H1 (cell line): ENCODE data around the gene TMEM232. TPM values are rescaled to one million over a fixed set of nuclear protein-coding genes. Genes with fewer than 3 reads are reported as not detected.

Experiments
- BACH1 ChIP-seq: IDR thresholded peaks from 2 replicates; pipeline ENCODE4 v1.6.1; 2012; ENCODE audit warnings: low read length, improper control_type of control experiment
- CEBPB ChIP-seq: IDR thresholded peaks from 2 replicates; pipeline ENCODE4 v1.6.1; 2012; ENCODE audit warnings: low read depth, low read length
- CHD2 ChIP-seq: IDR thresholded peaks from 2 replicates; pipeline ENCODE4 v1.6.1; 2012; ENCODE audit warnings: low read length, improper control_type of control experiment
- CTBP2 ChIP-seq: IDR thresholded peaks from 2 replicates; pipeline ENCODE4 v1.7.0; 2011; ENCODE audit warnings: borderline replicate concordance, mild to moderate bottlenecking, moderate library complexity, mixed read lengths, low read length; ENCODE audit not compliant: insufficient read depth, insufficient read length
- KDM4A ChIP-seq: IDR thresholded peaks from one replicate; pipeline ENCODE4 v1.7.1; 2012; ENCODE audit warnings: low read depth, mild to moderate bottlenecking, moderate library complexity, low read length, inconsistent platforms; ENCODE audit not compliant: severe bottlenecking
- KDM5A ChIP-seq: fragments of 200-600 bp; IDR thresholded peaks from 2 replicates; pipeline ENCODE4 v1.7.1; 2012; ENCODE audit warnings: mild to moderate bottlenecking, low read length, inconsistent platforms, mixed read lengths
- NANOG ChIP-seq: IDR thresholded peaks from 2 replicates; pipeline ENCODE4 v1.6.1; 2011; ENCODE audit warnings: low read length, low read depth, mild to moderate bottlenecking, inconsistent platforms; ENCODE audit not compliant: insufficient read depth, poor library complexity, severe bottlenecking
- NRF1 ChIP-seq: IDR thresholded peaks from 2 replicates; pipeline ENCODE4 v1.6.1; 2011; ENCODE audit warnings: mild to moderate bottlenecking, low read depth, low read length, improper control_type of control experiment
- POU5F1 ChIP-seq: IDR thresholded peaks from 2 replicates; pipeline ENCODE4 v1.6.1; 2011; ENCODE audit warnings: low read depth, mild to moderate bottlenecking, low read length, moderate library complexity
- RBBP5 ChIP-seq: IDR thresholded peaks from 2 replicates; pipeline ENCODE4 v1.7.1; 2012; ENCODE audit warnings: low read depth, mild to moderate bottlenecking, inconsistent platforms, low read length, moderate library complexity, borderline replicate concordance
- RXRA ChIP-seq: IDR thresholded peaks from 2 replicates; pipeline ENCODE4 v1.6.1; 2011; ENCODE audit warnings: low read depth, mild to moderate bottlenecking, low read length, moderate library complexity; ENCODE audit not compliant: insufficient read depth
- SAP30 ChIP-seq: fragments of 300-600 bp; sonication (generic); IDR thresholded peaks from 2 replicates; pipeline ENCODE4 v1.7.1; 2012; ENCODE audit warnings: low read length, moderate library complexity, mild to moderate bottlenecking, inconsistent platforms; ENCODE audit not compliant: insufficient read depth, insufficient replicate concordance
- SIN3A ChIP-seq, 2 experiments: IDR thresholded peaks in 1 of 2; conservative IDR thresholded peaks in 1 of 2; 2 replicates each; pipeline ENCODE4 v1.6.1; 2011 to 2012; ENCODE audit warnings: low read length in 2 of 2, improper control_type of control experiment in 1 of 2, low read depth in 1 of 2, mild to moderate bottlenecking in 1 of 2
- SP1 ChIP-seq: IDR thresholded peaks from 2 replicates; pipeline ENCODE4 v1.6.1; 2011; ENCODE audit warnings: low read depth, low read length
- SUZ12 ChIP-seq: fragments of 200-600 bp; sonication (generic); IDR thresholded peaks from 2 replicates; pipeline ENCODE4 v1.6.1; 2012; ENCODE audit warnings: mild to moderate bottlenecking, inconsistent platforms, low read length, moderate library complexity, mixed read lengths
- TBP ChIP-seq: IDR thresholded peaks from 2 replicates; pipeline ENCODE4 v1.6.1; 2011; ENCODE audit warnings: low read depth, low read length, improper control_type of control experiment
- YY1 ChIP-seq: IDR thresholded peaks from 2 replicates; pipeline ENCODE4 v1.6.1; 2011; ENCODE audit warnings: low read depth, mild to moderate bottlenecking, low read length
- polyA plus RNA-seq, 7 experiments: library from polyadenylated mRNA; depleted of rRNA in 3 of 7; stranded (reverse) in 5 of 7; unstranded in 2 of 7; fragments of >200 nt in 5 of 7; fragments of 200-250 nt in 2 of 7; gene quantifications; 1 replicate in 5 of 7; 2 replicates in 1 of 7; 4 replicates in 1 of 7; pipeline versions ENCODE4 v1.2.1 to v1.2.3, GENCODE V29; 2011 to 2013; ENCODE audit warnings: missing spikeins in 2 of 7, mixed read lengths in 2 of 7
- total RNA-seq: library from RNA; stranded (reverse); fragmentation: NEBNext Ultra II Directional; extraction: Animal tissue kit (Norgen Biotek cat#: 25700); gene quantifications from 2 replicates; pipeline ENCODE4 v1.2.1, GENCODE V29; 2021
- TF ChIP-seq, protein P1 (sequence below): IDR thresholded peaks from 2 replicates; pipeline ENCODE4 v1.6.1; 2012; ENCODE audit warnings: low read length, inconsistent platforms
- TF ChIP-seq, protein P2 (sequence below), 3 experiments: IDR thresholded peaks; 1 replicate in 2 of 3; 2 replicates in 1 of 3; pipeline versions ENCODE4 v1.5.1 to v1.6.1; 2011; ENCODE audit warnings: low read length in 3 of 3, mild to moderate bottlenecking in 3 of 3, inconsistent platforms in 2 of 3, low read depth in 1 of 3, moderate library complexity in 1 of 3; ENCODE audit not compliant: insufficient read depth in 1 of 3; ENCODE audit errors: control extremely low read depth in 1 of 3

Gene TMEM232
- total and polyA plus RNA-seq, 2 of the 8 experiments (the other 6 are each of a cell fraction or from before 2014, with no cell fraction given): 0.38 to 1.3 TPM

DNA sequence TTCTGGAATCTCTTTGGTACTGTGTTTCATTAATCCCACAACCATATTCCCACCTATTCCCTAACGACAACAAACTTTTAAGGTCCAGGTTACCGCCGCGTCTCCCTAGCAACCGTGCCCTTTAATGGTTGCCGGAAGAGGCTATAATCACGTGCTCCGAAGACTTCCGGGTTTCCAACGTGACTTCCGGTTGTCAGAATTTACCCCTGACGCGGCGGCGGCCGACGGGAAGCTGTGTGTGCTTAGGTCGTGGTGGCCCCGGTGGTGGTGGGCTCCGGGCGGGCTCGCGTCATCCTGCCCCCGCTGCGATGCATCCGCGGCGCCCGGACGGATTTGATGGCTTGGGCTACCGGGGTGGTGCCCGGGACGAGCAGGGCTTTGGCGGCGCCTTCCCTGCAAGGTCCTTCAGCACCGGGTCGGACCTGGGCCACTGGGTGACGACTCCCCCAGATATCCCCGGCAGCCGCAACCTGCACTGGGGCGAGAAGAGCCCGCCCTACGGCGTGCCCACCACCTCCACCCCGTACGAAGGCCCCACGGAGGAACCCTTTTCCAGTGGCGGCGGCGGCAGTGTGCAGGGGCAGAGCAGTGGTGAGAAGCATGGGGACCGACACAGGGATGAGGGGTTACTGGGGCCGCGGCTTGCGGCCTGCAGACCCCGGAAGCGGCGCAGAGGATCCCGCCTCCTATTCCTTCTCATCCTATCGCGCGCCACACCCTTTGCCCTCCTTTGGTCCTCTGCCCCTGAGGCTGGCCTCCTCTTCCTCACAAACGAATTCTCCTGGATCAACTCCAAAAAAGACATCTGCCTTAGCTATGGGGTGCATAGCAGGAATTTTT is 12.6 kb upstream of the TMEM232 start, which contains the start of gene SLC25A46 (continued):
- no peak for TF ChIP-seq NANOG
- no peak for TF ChIP-seq BACH1
- TF ChIP-seq KDM4A: peak; percentile 86
- TF ChIP-seq, protein P1, sequence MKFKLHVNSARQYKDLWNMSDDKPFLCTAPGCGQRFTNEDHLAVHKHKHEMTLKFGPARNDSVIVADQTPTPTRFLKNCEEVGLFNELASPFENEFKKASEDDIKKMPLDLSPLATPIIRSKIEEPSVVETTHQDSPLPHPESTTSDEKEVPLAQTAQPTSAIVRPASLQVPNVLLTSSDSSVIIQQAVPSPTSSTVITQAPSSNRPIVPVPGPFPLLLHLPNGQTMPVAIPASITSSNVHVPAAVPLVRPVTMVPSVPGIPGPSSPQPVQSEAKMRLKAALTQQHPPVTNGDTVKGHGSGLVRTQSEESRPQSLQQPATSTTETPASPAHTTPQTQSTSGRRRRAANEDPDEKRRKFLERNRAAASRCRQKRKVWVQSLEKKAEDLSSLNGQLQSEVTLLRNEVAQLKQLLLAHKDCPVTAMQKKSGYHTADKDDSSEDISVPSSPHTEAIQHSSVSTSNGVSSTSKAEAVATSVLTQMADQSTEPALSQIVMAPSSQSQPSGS: no peak
- TF ChIP-seq CHD2: no peak
- TF ChIP-seq RBBP5: peak; percentile 42; the same call in 1 of the 2 replicates
- TF ChIP-seq SIN3A (conservative IDR thresholded peaks at IDR 0.05 in 1 of 2, IDR thresholded peaks at IDR 0.05 in 1 of 2; ENCODE audit: low read depth in 1 of 2, low read length in 2 of 2): peak; percentile 87 to 96; a peak in 2 of 4 replicates
- TF ChIP-seq CTBP2: no peak
- TF ChIP-seq YY1: peak; percentile 90
- no peak for TF ChIP-seq CEBPB
- no peak for TF ChIP-seq RXRA
- no peak for TF ChIP-seq POU5F1
- TF ChIP-seq, protein P2, sequence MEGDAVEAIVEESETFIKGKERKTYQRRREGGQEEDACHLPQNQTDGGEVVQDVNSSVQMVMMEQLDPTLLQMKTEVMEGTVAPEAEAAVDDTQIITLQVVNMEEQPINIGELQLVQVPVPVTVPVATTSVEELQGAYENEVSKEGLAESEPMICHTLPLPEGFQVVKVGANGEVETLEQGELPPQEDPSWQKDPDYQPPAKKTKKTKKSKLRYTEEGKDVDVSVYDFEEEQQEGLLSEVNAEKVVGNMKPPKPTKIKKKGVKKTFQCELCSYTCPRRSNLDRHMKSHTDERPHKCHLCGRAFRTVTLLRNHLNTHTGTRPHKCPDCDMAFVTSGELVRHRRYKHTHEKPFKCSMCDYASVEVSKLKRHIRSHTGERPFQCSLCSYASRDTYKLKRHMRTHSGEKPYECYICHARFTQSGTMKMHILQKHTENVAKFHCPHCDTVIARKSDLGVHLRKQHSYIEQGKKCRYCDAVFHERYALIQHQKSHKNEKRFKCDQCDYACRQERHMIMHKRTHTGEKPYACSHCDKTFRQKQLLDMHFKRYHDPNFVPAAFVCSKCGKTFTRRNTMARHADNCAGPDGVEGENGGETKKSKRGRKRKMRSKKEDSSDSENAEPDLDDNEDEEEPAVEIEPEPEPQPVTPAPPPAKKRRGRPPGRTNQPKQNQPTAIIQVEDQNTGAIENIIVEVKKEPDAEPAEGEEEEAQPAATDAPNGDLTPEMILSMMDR (IDR thresholded peaks at IDR 0.05; ENCODE audit: control extremely low read depth in 1 of 3, insufficient read depth in 1 of 3, low read depth in 1 of 3, low read length in 3 of 3): no peak
- TF ChIP-seq NRF1: no peak
- peak; percentile 24; the same call in 1 of the 2 replicates for TF ChIP-seq TBP
- TF ChIP-seq SP1: no peak
- no peak for TF ChIP-seq SUZ12
- TF ChIP-seq SAP30: peak; percentile 42
- no peak for TF ChIP-seq KDM5A
